ENCODE data around the gene JAG1. TPM values are rescaled to one million over a fixed set of nuclear protein-coding genes. Genes with fewer than 3 reads are reported as not detected.

The JAG1 gene
- total and polyA plus RNA-seq, 2 donors (not counting 3 experiments of a cell fraction or from before 2014, with no cell fraction given) = 19.7 to 37.0 TPM

- Histone ChIP-seq H3K9ac (replicated peaks; ENCODE audit: extremely low read depth, insufficient read depth, low read length) (no peak overlapping the region), H2AFZ (ENCODE audit: low read depth, low read length) (no peak overlapping the region), H4K20me1 (replicated peaks; ENCODE audit: control insufficient read depth, extremely low read depth, insufficient read depth, low read length) (no peaks in the 10 kb centered on the region), H3K27ac (ENCODE audit: insufficient read depth, low read depth, low read length) (no peak overlapping the region), H3K9me1 (replicated peaks; ENCODE audit: control insufficient read depth, extremely low read depth, insufficient read depth, low read length) (no peaks in the 10 kb centered on the region), H3K4me2 (ENCODE audit: insufficient read depth, low read length) (no peak overlapping the region), H3K27me3 (ENCODE audit: control insufficient read depth in 2 of 2, insufficient read depth in 2 of 2, low read length in 2 of 2) (no peaks in the 10 kb centered on the region), H3K36me3 (ENCODE audit: control insufficient read depth in 2 of 2, extremely low read depth in 1 of 2, insufficient read depth in 2 of 2, low read length in 2 of 2) (no peaks in the 10 kb centered on the region), H3K4me3 (replicated peaks in 1 of 3; ENCODE audit: insufficient read depth in 1 of 3, low read depth in 1 of 3, low read length in 3 of 3) (no peak overlapping the region), H3K9me3 (replicated peaks; ENCODE audit: control insufficient read depth, insufficient read depth, low read length) (no peaks in the 10 kb centered on the region), H3K79me2 (ENCODE audit: control insufficient read depth, insufficient read depth, low read length) (no peaks in the 10 kb centered on the region), H3K4me1 (ENCODE audit: control insufficient read depth, extremely low read depth, insufficient read depth, low read length) (peaks cover 28% of the 10 kb centered on the region)
- intact Hi-C loops (cut with micrococcal nuclease) (loop anchor here (5.0 kb wide), 2 partner anchors 40 to 245 kb away; no protein-coding TSS in a partner anchor), dilution Hi-C loops (cut with MboI; ENCODE audit: extremely low pct_ligation_motif_present, low sequenced_read_pairs) (no loop called here)
- no peak for DNase-seq (ENCODE audit: low read depth, low spot score)
- POLR2A ChIA-PET = no interaction called here
- TF ChIP-seq POLR2AphosphoS5 (IDR thresholded peaks at IDR 0.05; ENCODE audit: insufficient read depth, low read depth, low read length) = no peak
- TF ChIP-seq EZH2 (IDR thresholded peaks at IDR 0.05; ENCODE audit: borderline replicate concordance, low read depth, low read length, severe bottlenecking) = no peak
- no peak for TF ChIP-seq GATA2 (IDR thresholded peaks at IDR 0.05; ENCODE audit: insufficient read depth, insufficient read length, low read depth, low read length)
- CTCF ChIA-PET = interaction anchor here (0.9 to 2.1 kb wide), 6 partner anchors 11 to 45 kb away, joined by 3 to 11 read pairs (median 3); no protein-coding TSS in a partner anchor
- no peak for FAIRE-seq
- no TSS peak for BruUV-seq (replicated peaks)
Observed at GRCh38 chr20:10597637-10598036, 76.2 kb downstream of the JAG1 start.

GRCh38 chr20:10596710-10597121, 77.1 kb downstream of the JAG1 start:
- H3K4me2 ChIP-seq (ENCODE audit: insufficient read depth, low read length) = peak overlapping the region; percentile 52
- no TSS peak for BruUV-seq (replicated peaks)
- H3K9me3 ChIP-seq (replicated peaks; ENCODE audit: control insufficient read depth, insufficient read depth, low read length) = no peaks in the 10 kb centered on the region
- no peaks in the 10 kb centered on the region for H3K27me3 ChIP-seq (ENCODE audit: control insufficient read depth in 2 of 2, insufficient read depth in 2 of 2, low read length in 2 of 2)
- H2AFZ ChIP-seq (ENCODE audit: low read depth, low read length) = no peak overlapping the region
- H3K27ac ChIP-seq (ENCODE audit: insufficient read depth, low read depth, low read length) = peak overlapping the region; percentile 25
- DNase-seq (ENCODE audit: low read depth, low spot score) (peak; percentile 55), FAIRE-seq (peak; percentile 26)
- H3K36me3 ChIP-seq (ENCODE audit: control insufficient read depth in 2 of 2, extremely low read depth in 1 of 2, insufficient read depth in 2 of 2, low read length in 2 of 2) = no peaks in the 10 kb centered on the region
- TF ChIP-seq MAX (IDR thresholded peaks at IDR 0.05; ENCODE audit: insufficient read depth, insufficient read length) = no peak
- peak; percentile 27 for TF ChIP-seq FOS (IDR thresholded peaks at IDR 0.05; ENCODE audit: borderline replicate concordance, insufficient read depth, low read length)
- no peaks in the 10 kb centered on the region for H4K20me1 ChIP-seq (replicated peaks; ENCODE audit: control insufficient read depth, extremely low read depth, insufficient read depth, low read length)
- dilution Hi-C loops (cut with MboI; ENCODE audit: extremely low pct_ligation_motif_present, low sequenced_read_pairs) = no loop called here
- H3K9ac ChIP-seq (replicated peaks; ENCODE audit: extremely low read depth, insufficient read depth, low read length) = no peak overlapping the region
- H3K9me1 ChIP-seq (replicated peaks; ENCODE audit: control insufficient read depth, extremely low read depth, insufficient read depth, low read length) = no peaks in the 10 kb centered on the region
- CTCF ChIA-PET = interaction anchor here (1.0 to 2.1 kb wide), 5 partner anchors 10 to 44 kb away, joined by 3 to 11 read pairs (median 3); no protein-coding TSS in a partner anchor
- intact Hi-C loops (cut with micrococcal nuclease) = loop anchor here (5.0 kb wide), 2 partner anchors 39 to 244 kb away; no protein-coding TSS in a partner anchor
- POLR2A ChIA-PET = no interaction called here
- H3K4me1 ChIP-seq (ENCODE audit: control insufficient read depth, extremely low read depth, insufficient read depth, low read length) = peaks cover 36% of the 10 kb centered on the region
- no peaks in the 10 kb centered on the region for H3K79me2 ChIP-seq (ENCODE audit: control insufficient read depth, insufficient read depth, low read length)
- H3K4me3 ChIP-seq (replicated peaks in 1 of 3; ENCODE audit: insufficient read depth in 1 of 3, low read depth in 1 of 3, low read length in 3 of 3) = no peak overlapping the region

Data from endothelial cell of umbilical vein (primary cell).